C4-2B (cell line): ENCODE data around the gene MEIOC.

Source experiments
- CTCF ChIP-seq: fragments of 450-650 bp; conservative IDR thresholded peaks from 2 replicates; pipeline ENCODE4 v1.5.1; 2017; ENCODE audit warnings: mild to moderate bottlenecking
- ZFX ChIP-seq: fragments of 450-650 bp; IDR thresholded peaks from 2 replicates; pipeline ENCODE4 v1.6.1; 2017

GRCh38 chr17:44651228-44651627 lies 5.0 kb upstream of the MEIOC start:
- no peak for TF ChIP-seq CTCF
- no peak for TF ChIP-seq ZFX
